ENCODE data around the gene EIPR1. TPM values are rescaled to one million over a fixed set of nuclear protein-coding genes. Genes with fewer than 3 reads are reported as not detected.
A peak's percentile ranks its signal among the peaks of the same experiment; 100 is the strongest.

EIPR1 gene
- total and polyA plus RNA-seq, 9 donors: 16.9 to 22.8 (median 18.7) TPM

GRCh38 chr2:3265981-3266924 lies 111.4 kb downstream of the EIPR1 start:
- WGBS (ENCODE audit: insufficient coverage): 63% methylated on average over 15 of the region's 20 CpGs
- Histone ChIP-seq H3K36me3 (ENCODE audit: control insufficient read depth, insufficient read depth, low read length) (no peaks in the 10 kb centered on the region), H3K4me1 (ENCODE audit: control insufficient read depth, insufficient read depth, low read length) (no peaks in the 10 kb centered on the region), H3K4me3 (ENCODE audit: low read length) (no peak overlapping the region), H3K27me3 (ENCODE audit: control insufficient read depth, insufficient read depth, low read length) (no peaks in the 10 kb centered on the region), H3K9me3 (replicated peaks; ENCODE audit: control insufficient read depth, low read depth, low read length) (no peaks in the 10 kb centered on the region), H3K27ac (ENCODE audit: low read length) (no peak overlapping the region)
- no peak for DNase-seq

GRCh38 chr2:3265471-3265870 lies 112.1 kb downstream of the EIPR1 start:
- Histone ChIP-seq H3K4me3 (ENCODE audit: low read length) (no peak overlapping the region), H3K27ac (ENCODE audit: low read length) (no peak overlapping the region), H3K36me3 (ENCODE audit: control insufficient read depth, insufficient read depth, low read length) (no peaks in the 10 kb centered on the region), H3K9me3 (replicated peaks; ENCODE audit: control insufficient read depth, low read depth, low read length) (no peaks in the 10 kb centered on the region), H3K4me1 (ENCODE audit: control insufficient read depth, insufficient read depth, low read length) (no peaks in the 10 kb centered on the region), H3K27me3 (ENCODE audit: control insufficient read depth, insufficient read depth, low read length) (no peaks in the 10 kb centered on the region)
- 82% methylated on average over 8 of the region's 8 CpGs for WGBS (ENCODE audit: insufficient coverage)
- no peak for DNase-seq

- no peaks in the 10 kb centered on the region for H3K27me3 ChIP-seq (ENCODE audit: control insufficient read depth, insufficient read depth, low read length)
- 59% methylated on average over 4 of the region's 12 CpGs for WGBS (ENCODE audit: insufficient coverage)
- DNase-seq: peak; percentile 66
- no peaks in the 10 kb centered on the region for H3K4me1 ChIP-seq (ENCODE audit: control insufficient read depth, insufficient read depth, low read length)
- H3K9me3 ChIP-seq (replicated peaks; ENCODE audit: control insufficient read depth, low read depth, low read length): no peaks in the 10 kb centered on the region
- no peak overlapping the region for H3K4me3 ChIP-seq (ENCODE audit: low read length)
- H3K27ac ChIP-seq (ENCODE audit: low read length): no peak overlapping the region
- no peaks in the 10 kb centered on the region for H3K36me3 ChIP-seq (ENCODE audit: control insufficient read depth, insufficient read depth, low read length)
Measured at GRCh38 chr2:3264010-3264744, 113.4 kb downstream of the EIPR1 start.

GRCh38 chr2:3263487-3263886 lies 114.1 kb downstream of the EIPR1 start:
- H3K4me1 ChIP-seq (ENCODE audit: control insufficient read depth, insufficient read depth, low read length): no peaks in the 10 kb centered on the region
- H3K27me3 ChIP-seq (ENCODE audit: control insufficient read depth, insufficient read depth, low read length): no peaks in the 10 kb centered on the region
- no peak overlapping the region for H3K27ac ChIP-seq (ENCODE audit: low read length)
- no peak for DNase-seq
- WGBS (ENCODE audit: insufficient coverage): 90% methylated on average over 16 of the region's 16 CpGs
- H3K9me3 ChIP-seq (replicated peaks; ENCODE audit: control insufficient read depth, low read depth, low read length): no peaks in the 10 kb centered on the region
- H3K36me3 ChIP-seq (ENCODE audit: control insufficient read depth, insufficient read depth, low read length): no peaks in the 10 kb centered on the region
- no peak overlapping the region for H3K4me3 ChIP-seq (ENCODE audit: low read length)

GRCh38 chr2:3262437-3263388 lies 114.9 kb downstream of the EIPR1 start:
- Histone ChIP-seq H3K9me3 (replicated peaks; ENCODE audit: control insufficient read depth, low read depth, low read length) (no peaks in the 10 kb centered on the region), H3K4me3 (ENCODE audit: low read length) (no peak overlapping the region), H3K4me1 (ENCODE audit: control insufficient read depth, insufficient read depth, low read length) (no peaks in the 10 kb centered on the region), H3K36me3 (ENCODE audit: control insufficient read depth, insufficient read depth, low read length) (no peaks in the 10 kb centered on the region), H3K27ac (ENCODE audit: low read length) (no peak overlapping the region), H3K27me3 (ENCODE audit: control insufficient read depth, insufficient read depth, low read length) (no peaks in the 10 kb centered on the region)
- DNase-seq: no peak
- WGBS (ENCODE audit: insufficient coverage): 90% methylated on average over 17 of the region's 18 CpGs

- 98% methylated on average over 7 of the region's 8 CpGs for WGBS (ENCODE audit: insufficient coverage)
- no peak for DNase-seq
- H3K27ac ChIP-seq (ENCODE audit: low read length): no peak overlapping the region
- no peak overlapping the region for H3K4me3 ChIP-seq (ENCODE audit: low read length)
- H3K4me1 ChIP-seq (ENCODE audit: control insufficient read depth, insufficient read depth, low read length): no peaks in the 10 kb centered on the region
- no peaks in the 10 kb centered on the region for H3K36me3 ChIP-seq (ENCODE audit: control insufficient read depth, insufficient read depth, low read length)
- no peaks in the 10 kb centered on the region for H3K9me3 ChIP-seq (replicated peaks; ENCODE audit: control insufficient read depth, low read depth, low read length)
- no peaks in the 10 kb centered on the region for H3K27me3 ChIP-seq (ENCODE audit: control insufficient read depth, insufficient read depth, low read length)
Measured at GRCh38 chr2:3261511-3261910, 116.1 kb downstream of the EIPR1 start.

GRCh38 chr2:3260959-3261358 lies 116.7 kb downstream of the EIPR1 start:
- H3K27ac ChIP-seq (ENCODE audit: low read length): no peak overlapping the region
- no peak for DNase-seq
- no peaks in the 10 kb centered on the region for H3K36me3 ChIP-seq (ENCODE audit: control insufficient read depth, insufficient read depth, low read length)
- no peaks in the 10 kb centered on the region for H3K4me1 ChIP-seq (ENCODE audit: control insufficient read depth, insufficient read depth, low read length)
- H3K9me3 ChIP-seq (replicated peaks; ENCODE audit: control insufficient read depth, low read depth, low read length): no peaks in the 10 kb centered on the region
- 85% methylated on average over 4 of the region's 6 CpGs for WGBS (ENCODE audit: insufficient coverage)
- H3K4me3 ChIP-seq (ENCODE audit: low read length): no peak overlapping the region
- H3K27me3 ChIP-seq (ENCODE audit: control insufficient read depth, insufficient read depth, low read length): no peaks in the 10 kb centered on the region

GRCh38 chr2:3257826-3258225 lies 119.8 kb downstream of the EIPR1 start:
- no peak overlapping the region for H3K4me3 ChIP-seq (ENCODE audit: low read length)
- 98% methylated on average over 5 of the region's 8 CpGs for WGBS (ENCODE audit: insufficient coverage)
- H3K9me3 ChIP-seq (replicated peaks; ENCODE audit: control insufficient read depth, low read depth, low read length): no peaks in the 10 kb centered on the region
- H3K4me1 ChIP-seq (ENCODE audit: control insufficient read depth, insufficient read depth, low read length): no peaks in the 10 kb centered on the region
- no peak overlapping the region for H3K27ac ChIP-seq (ENCODE audit: low read length)
- no peaks in the 10 kb centered on the region for H3K36me3 ChIP-seq (ENCODE audit: control insufficient read depth, insufficient read depth, low read length)
- DNase-seq: no peak
- H3K27me3 ChIP-seq (ENCODE audit: control insufficient read depth, insufficient read depth, low read length): no peaks in the 10 kb centered on the region

GRCh38 chr2:3257166-3257565 lies 120.5 kb downstream of the EIPR1 start:
- Histone ChIP-seq H3K9me3 (replicated peaks; ENCODE audit: control insufficient read depth, low read depth, low read length) (no peaks in the 10 kb centered on the region), H3K27ac (ENCODE audit: low read length) (no peak overlapping the region), H3K36me3 (ENCODE audit: control insufficient read depth, insufficient read depth, low read length) (no peaks in the 10 kb centered on the region), H3K4me1 (ENCODE audit: control insufficient read depth, insufficient read depth, low read length) (no peaks in the 10 kb centered on the region), H3K27me3 (ENCODE audit: control insufficient read depth, insufficient read depth, low read length) (no peaks in the 10 kb centered on the region), H3K4me3 (ENCODE audit: low read length) (no peak overlapping the region)
- no peak for DNase-seq
- 80% methylated on average over 14 of the region's 14 CpGs for WGBS (ENCODE audit: insufficient coverage)

Data from muscle of leg (tissue), 11 donors.